NCI-H2029 (cell line): Measurements from ENCODE around the gene PODNL1.
"Not testable (repeated sequence)": the region's sequence is repeated elsewhere in the genome, so short reads cannot be mapped to it uniquely, and the experiment has no call there.

Experiments
- DNase-seq: peaks from one replicate; lab custom pipeline; 2025; lab: John Stamatoyannopoulos, UW

PODNL1 gene

DNA sequence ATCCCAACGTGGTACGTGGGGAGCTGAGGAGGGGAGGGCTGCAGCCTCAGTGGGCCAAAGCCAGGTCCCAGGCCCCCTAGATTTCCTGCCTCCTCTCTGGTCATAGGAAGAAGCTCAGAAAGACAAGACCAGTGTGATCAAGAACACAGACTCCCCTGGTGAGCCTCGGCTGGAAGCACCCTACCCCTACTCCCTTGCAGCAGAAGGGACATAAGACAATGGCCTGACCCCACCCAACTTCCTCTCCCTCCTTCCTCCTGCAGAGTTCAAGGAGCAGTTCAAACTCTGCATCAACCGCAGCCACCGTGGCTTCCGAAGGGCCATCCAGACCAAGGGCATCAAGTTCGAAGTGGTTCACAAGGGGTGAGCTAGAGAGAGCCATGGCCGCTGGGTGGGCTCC lies 11.5 kb downstream of the PODNL1 start:
- no peak for DNase-seq

DNA sequence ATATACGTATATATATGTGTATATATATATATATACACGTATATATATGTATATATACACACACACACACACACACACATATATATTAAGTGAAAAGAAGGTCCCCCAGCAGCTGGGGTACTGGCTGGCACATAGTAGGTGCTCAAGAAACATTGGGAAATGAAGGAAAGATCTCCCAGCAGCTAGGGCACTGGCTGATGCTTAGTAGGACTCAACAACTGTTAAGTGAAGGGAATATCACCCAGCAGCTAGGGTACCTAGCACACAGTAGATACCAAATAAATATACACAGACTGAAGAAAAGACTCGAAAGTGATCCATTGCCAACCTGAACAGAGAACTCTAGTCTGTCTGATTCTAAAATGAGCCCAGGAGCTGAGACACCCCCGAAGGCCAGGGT lies 12.2 kb downstream of the PODNL1 start:
- DNase-seq = no peak

DNA sequence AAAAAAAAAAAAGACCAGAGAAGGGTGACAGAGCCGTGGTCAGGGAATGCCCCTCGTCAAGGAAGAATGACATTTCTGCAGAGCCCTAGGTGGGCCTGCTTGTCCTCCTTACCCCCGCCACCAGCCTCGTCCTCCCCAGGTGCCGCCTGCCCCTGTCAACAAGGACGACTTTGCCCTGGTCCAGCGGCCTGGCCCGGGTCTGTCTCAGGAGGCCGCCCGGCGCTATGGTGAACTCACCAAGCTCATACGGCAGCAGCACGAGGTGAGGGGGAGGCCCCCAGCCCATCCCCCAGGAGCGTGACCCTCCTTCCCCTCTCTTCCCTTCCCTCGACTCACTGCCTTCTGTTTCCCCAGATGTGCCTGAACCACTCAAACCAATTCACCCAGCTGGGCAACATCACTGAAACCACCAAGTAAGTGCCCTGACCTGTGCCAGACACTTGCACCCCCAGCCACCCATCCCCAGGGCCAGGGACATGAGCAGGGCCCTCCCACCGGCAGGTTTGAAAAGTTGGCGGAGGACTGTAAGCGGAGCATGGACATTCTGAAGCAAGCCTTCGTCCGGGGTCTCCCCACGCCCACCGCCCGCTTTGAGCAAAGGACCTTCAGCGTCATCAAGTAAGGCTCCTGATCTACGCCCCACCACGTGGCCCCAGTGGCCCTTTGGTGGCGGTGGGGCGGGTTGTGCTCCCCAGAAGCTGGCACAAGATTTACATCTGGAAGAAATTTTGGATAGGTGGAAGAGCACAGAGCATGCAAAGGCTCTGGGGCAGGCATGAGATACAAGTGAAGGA lies 14.8 kb downstream of the PODNL1 start:
- no peak for DNase-seq

DNA sequence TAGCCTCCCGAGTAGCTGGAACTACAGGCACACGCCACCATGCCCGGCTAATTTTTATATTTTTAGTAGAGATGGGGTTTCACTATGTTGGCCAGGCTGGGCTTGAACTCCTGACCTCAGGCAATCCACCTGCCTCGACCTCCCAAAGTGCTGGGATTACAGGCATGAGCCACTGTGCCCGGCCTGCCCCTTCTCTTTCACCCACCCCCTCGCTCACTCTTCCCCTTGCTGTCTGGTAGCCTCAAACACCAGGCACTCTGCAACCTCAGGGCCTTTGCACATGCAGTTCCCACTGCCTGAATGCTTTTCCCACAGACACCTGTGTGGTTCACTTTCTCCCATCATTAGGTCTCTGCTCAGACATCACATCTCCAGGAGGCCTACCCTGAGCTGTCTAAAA lies 16.1 kb downstream of the PODNL1 start:
- DNase-seq = not testable (repeated sequence)

DNA sequence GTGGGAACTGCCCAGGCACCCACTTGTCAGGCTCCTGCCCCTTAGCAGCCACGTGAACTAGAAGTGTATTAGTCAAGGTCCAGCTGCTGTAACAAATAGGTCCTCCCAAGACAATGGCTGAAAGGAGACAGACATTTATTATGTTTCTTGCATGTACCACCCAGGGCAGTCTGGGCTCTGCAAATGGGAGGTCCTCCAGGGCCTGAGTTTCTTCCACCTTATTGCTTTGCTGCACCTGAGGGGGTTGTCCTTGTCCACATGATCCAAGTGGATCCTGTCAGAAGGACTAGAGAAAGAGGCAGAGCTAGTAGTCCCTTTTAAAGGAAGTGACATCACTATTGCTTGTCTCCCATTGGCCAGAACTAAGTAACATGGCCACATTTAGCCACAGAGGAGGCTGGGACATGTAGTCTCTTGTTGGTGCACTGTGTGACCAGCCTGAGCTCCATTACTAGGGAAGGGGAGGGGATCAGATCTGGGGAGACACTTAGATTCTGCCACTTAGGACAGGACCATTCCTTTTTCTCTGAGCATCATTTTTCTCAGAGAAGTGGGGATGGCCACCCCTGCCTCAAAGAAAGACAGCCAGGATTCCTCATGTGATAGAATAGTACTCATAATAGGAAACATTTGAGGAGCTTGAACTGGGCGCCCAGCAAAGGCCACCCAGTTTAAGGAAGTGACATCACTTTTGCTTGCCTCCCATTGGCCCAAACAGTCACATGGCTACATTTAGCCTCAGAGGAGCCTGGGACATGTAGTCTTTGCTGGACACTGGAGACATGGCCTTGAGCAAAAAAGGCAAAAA lies 17.1 kb downstream of the PODNL1 start:
- peak; percentile 37 for DNase-seq

DNA sequence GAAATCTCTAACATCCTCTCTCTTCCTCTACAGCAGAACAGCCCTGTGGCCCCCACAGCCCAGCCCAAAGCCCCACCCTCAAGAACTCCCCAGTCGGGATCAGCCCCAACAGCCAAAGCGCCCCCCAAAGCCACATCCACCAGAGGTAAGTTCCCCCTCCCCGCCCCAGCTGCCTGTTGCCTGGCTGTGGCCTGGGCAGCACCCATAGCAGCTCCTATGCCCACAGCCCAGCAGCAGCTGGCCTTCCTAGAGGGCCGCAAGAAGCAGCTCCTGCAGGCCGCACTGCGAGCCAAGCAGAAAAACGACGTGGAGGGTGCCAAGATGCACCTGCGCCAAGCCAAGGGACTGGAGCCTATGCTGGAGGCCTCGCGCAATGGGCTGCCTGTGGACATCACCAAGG lies 17.7 kb downstream of the PODNL1 start:
- DNase-seq = no peak

DNA sequence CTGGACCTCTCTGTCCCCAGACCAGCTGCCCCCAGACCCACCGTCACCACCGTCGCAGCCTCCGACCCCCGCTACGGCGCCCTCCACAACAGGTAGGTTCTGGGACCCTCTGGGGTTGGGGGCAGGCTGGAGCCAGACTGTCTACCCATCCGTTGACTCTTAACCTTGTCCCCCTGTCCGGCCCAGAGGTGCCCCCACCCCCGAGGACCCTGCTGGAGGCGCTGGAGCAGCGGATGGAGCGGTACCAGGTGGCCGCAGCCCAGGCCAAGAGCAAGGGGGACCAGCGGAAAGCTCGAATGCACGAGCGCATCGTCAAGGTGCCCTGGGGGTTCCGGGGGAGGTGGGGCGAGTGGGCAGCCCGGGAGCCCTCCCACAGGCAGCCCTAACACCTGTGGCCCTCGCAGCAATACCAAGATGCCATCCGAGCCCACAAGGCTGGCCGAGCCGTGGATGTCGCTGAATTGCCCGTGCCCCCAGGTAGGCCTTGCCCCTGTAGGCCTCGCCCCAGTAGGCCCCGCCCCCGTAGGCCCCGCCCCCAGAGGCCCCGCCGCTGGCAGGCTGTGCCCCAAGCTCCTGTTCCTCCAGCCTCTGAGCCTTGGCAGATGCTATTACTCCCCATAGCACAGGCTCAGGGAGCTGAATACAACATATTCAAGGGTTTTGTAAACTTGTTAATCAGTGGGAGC lies 19.3 kb downstream of the PODNL1 start:
- DNase-seq = no peak

DNA sequence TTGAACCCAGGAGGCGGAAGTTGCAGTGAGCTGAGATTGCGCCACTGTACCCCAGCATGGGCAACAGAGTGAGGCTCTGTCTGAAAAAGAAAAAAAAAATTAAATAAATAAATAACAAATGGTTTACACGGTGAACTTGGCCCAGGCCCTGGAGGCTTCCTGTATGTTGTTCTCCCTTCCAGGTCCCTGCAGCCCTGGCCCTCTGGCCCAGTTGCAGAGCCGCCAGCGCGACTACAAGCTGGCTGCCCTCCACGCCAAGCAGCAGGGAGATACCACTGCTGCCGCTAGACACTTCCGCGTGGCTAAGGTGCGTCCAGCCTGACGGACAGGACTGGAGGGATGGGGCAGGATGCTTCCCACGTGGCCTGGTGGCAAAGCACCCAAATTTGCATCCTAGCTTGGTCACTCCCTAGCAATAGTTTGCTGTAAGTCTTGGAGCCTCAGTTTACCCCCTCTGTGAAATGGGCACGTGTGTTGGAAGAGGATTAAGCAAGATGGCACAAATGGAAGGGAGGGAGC lies 20.3 kb downstream of the PODNL1 start:
- DNase-seq = no peak

DNA sequence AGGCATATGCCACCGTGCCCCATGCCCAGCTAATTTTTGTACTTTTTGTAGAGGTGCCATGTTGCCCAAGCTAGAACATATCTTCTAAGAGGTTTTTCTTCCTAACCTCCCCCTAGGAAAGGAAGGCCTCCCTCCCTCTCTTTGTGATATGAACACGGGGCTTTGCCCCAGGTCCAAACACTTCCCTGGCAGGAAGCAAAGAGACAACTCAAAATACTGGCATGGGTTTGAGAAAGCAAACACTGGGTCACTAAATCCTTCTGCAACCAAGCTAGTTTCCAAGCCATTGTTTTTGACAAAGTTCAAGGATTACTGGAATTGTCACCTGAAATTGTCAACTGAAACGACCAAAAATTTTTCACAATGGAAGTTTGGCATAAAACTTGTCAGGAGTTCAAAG lies 23.4 kb downstream of the PODNL1 start:
- DNase-seq = no peak

DNA sequence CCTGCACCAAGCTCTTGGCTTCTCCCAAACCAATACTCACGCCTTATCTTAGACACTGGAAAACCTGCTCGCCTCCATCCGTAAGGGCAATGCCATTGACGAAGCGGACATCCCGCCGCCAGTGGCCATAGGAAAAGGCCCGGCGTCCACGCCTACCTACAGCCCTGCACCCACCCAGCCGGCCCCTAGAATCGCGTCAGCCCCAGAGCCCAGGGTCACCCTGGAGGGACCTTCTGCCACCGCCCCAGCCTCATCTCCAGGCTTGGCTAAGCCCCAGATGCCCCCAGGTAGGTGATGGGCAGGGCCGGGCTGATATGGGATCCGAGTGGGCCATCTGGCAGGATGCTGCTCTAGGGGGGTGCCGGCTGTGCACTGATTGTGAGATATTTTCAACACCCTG lies 24.9 kb downstream of the PODNL1 start:
- no peak for DNase-seq

DNA sequence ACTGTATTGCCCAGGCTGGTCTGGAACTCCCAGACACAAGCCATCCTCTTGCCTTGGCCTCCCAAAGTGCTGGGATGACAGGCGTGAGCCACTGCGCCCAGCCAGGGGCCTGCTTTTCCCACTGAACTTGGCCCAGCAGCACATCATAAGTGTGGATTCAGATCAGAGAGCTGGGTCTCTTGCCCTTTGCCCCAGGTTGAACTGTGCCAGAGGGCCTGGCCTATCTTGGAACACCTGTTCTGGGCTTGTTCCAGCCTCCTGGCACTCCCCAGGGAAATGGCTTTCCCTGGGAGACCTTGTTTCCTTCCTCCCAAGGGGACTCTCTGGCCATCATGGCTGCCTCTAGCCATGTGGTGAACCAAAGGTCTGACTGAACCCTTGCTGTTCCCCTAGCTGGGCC lies 28.8 kb downstream of the PODNL1 start:
- no peak for DNase-seq

DNA sequence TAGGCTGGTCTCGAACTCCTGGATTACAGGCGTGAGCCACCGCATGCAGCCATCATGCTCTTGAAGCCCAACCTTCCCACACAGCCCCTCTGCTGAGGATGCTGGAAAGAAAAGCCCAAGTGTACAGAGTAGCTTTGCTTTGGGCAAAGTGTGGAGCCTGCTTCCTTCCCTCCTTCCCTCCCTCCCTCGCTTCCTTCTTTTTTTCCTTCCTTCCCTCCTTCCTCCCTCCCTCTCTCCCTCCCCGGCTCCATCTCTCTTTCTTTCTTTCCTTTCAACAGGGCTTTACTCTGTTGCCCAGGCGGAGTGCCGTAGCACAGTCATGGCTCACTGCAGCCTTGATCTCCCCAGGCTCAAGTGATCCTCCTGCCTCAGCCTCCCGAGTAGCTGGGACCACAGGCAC lies 29.5 kb downstream of the PODNL1 start:
- DNase-seq = no peak

DNA sequence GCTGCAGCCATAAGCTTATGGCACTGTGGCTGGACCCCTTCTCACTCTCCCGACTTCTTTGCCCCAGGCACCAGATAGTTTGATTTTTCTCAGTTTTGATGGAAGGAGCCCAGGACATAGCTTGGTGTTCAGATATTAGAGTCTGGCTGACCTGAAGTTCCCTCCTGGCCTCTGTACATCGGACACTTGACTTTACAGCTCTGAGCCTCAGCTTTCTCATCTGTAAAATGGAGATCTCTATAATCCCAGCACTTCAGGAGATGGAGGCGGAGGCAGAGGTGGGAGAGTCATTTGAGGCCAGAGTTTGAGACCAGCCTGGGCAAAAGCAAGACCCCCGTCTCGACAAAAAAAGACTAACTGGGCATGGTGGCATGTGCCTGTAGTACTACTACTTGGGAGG lies 31.3 kb downstream of the PODNL1 start:
- no peak for DNase-seq

DNA sequence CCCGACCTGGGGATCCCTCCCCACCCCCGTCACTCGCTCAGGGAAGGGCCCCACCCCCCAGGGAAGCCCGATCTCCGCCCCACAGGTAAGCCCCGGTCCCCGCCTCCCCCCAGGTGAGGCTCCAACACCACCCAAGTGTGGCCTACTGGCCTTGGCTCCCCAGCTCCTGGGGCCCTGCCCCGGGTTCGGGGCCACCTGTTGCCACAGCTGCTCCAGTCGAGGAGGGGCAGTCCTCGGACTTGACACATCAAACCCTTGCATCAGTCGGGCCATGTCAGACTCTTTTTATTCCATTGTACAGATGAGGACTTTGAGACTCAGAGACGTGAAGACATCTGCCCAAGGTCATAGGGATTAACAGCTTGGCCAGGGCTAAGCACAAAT lies 31.7 kb downstream of the PODNL1 start:
- no peak for DNase-seq

DNA sequence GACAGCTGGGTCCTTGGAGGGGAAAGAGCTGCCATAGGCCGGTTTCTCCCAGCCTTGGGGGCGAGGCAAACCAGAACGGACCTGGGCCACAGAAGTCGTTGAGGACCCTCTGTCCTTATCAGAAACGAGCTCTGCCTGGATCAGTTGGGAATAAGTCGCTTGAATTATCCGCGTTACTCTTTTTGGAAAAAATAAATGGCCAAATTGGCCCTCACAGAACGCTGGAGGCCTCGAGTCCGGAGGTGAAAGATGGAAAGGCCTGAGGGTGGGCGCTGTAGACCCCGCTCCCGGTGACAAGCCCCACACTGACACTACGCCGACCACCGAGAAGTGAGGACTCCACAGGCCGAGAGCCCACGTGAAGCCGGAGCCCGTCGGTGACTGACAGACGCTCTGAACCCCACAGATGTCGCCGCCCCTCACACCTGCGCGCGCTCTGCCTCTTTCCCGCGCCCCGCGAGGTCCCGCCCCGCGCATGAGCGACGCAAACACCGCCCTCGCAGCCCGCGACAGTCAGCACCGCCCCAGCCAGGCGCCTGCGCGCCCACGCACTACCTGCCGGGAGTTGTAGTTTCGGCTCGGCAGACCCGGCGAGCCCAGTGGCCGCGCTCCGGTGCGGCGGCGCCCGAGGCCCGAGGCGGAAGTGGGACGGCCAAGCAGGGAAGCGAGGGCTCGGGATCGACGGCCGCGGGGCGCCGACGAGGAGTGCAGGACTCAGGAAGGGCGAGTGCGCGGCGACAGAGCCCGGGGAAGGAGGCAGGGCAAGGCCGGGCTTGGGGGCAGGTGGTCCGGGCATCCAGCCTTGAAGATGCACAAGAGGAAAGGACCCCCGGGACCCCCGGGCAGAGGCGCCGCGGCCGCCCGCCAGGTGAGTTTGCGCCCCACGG lies 32.3 kb downstream of the PODNL1 start, which contains the start of the genes BRME1 and CC2D1A:
Gene BRME1, minus strand, starts transcription at position 484 of the 887 bp plus-strand sequence. CDS start 1,225 bp downstream, outside the sequence.
Gene CC2D1A, plus strand, starts transcription at position 568 of the 887 bp plus-strand sequence. Its CDS starts 241 bp downstream, at position 809.
- peak; percentile 92 for DNase-seq

DNA sequence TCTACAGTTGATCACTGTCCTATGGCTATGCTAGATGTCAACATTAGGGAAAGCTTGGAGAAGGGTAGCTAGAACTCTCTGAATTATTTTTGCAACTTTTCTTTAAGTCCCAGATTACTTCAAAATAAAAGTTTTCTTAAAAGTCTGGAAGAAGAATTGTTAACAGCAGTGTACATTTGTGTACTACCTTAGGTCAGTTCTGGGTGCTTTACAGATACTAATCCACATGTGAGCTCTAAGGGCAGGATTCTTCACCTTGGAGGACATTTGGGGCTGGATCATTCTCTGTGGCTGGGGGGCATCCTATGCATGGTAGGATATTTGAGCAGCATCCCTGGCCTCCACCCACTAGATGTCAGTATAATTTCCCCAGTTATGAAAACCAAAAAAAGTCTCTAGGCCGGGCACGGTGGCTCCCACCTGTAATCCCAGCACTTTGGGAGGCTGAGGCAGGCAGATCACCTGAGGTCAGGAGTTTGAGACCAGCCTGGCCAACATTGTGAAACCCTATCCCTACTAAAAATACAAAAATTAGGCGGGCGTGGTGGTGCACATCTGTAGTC lies 35.1 kb downstream of the PODNL1 start:
- no peak for DNase-seq

DNA sequence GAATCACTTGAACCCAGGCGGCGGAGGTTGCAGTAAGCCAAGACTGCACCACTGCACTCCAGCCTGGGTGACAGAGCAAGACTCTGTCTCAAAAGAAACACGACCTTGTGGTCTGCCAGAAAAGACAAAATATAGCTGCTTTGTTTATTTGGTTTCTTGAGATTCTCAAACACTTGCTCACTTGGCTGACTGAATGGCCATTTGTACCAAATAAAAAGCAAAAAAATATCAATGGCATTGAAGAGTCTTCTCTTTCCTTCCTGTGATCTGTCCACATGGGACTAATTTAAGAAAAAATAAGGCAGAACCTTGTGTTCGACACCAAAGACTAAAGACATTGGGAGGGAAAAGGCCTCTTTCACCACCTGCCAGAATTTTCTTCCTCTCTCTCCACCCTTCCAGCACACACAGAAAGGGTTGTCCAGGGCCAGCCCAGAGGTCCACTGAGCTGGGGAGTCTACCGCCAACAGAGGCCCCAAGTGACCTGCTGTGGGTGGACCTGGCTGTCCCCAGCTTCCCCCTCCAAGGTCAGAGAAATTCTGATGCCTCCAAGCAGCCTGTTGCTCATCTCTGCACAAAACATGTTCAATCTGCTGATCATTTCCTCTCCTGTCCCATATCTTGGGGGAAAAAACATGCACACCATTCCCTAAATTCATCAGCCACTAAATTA lies 38.2 kb downstream of the PODNL1 start:
- no peak for DNase-seq

DNA sequence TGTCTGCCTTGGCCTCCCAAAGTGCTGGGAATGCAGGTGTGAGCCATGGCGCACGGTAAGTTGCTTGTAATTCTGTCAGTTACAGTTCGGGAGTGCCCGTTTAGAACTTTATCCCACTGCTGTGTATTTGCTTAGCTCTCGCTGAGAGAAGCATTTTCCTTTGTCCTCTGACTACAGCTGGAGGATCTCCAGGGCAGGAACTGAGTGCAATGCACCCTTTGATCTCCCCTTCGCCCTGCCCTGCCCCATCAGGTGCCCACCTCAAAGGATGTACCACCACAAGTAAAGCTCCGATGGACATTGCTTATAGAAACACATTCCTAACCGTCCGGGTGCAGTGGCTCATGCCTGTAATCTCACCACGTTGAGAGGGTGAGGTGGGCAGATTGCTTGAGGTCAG lies 38.8 kb downstream of the PODNL1 start:
- no peak for DNase-seq

DNA sequence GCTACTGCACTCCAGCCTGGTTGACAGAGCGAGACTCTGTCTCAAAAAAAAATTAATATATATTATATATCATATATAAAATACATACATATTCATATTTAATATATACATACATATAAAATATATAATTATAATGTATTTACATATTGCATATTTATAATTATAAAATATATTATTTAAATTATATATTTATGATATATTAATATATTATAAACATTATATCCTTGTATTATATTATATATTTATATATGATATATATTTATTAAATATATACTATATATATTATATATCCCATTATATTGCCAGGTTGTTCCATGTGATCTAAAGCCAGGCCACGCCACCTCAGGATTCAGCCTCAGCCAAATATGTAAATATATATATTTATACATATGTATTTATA lies 42.0 kb downstream of the PODNL1 start:
- DNase-seq = no peak

DNA sequence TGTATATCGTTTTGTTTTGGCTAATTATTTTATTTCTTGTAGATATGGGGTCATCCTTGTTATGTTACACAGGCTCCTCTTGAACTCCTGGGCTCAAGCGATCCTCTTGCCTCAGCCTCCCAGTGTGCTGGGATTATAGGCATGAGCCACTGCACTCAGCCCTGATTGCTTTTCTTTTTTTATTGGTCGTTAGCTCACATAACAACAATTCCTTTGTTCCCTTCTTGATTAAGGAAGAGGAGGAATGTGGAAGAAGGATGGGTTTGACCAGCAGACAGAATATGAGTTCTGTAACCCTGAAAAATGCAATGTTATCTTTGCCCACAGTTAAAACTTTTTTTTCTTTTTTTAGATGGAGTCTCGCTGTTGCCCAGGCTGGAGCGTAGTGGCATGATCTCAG lies 43.7 kb downstream of the PODNL1 start:
- DNase-seq = no peak
